Ectodermal cell (in vitro differentiated cells): ENCODE data around the gene MTSS2.

Experiments used
- H3K27ac ChIP-seq: 2 replicates; pipeline ENCODE4 v1.7.0; 2013; ENCODE audit warnings: mild to moderate bottlenecking, low read depth, low read length; ENCODE audit not compliant: insufficient read depth, poor library complexity, severe bottlenecking
- H3K27me3 ChIP-seq: 2 replicates; pipeline ENCODE4 v1.7.0; 2013; ENCODE audit warnings: mild to moderate bottlenecking, low read length; ENCODE audit not compliant: insufficient read depth, control insufficient read depth, poor library complexity, severe bottlenecking
- H3K36me3 ChIP-seq: one replicate; pipeline ENCODE4 v1.7.0; 2013; ENCODE audit warnings: low read length; ENCODE audit not compliant: control insufficient read depth, insufficient read depth
- H3K4me1 ChIP-seq: one replicate; pipeline ENCODE4 v1.7.0; 2013; ENCODE audit warnings: low read length; ENCODE audit not compliant: control insufficient read depth, insufficient read depth
- H3K4me3 ChIP-seq: 2 replicates; pipeline ENCODE4 v1.7.0; 2013; ENCODE audit warnings: low read depth, low read length, control low read depth; ENCODE audit not compliant: insufficient read depth
- H3K9me3 ChIP-seq: 2 replicates; pipeline ENCODE4 v1.7.0; 2013; ENCODE audit warnings: mild to moderate bottlenecking, low read length, moderate library complexity; ENCODE audit not compliant: control insufficient read depth
- WGBS, 2 experiments: methylation state at CpG; one replicate each; pipeline ENCODE4 v1.1.7; 2013; ENCODE audit warnings: missing lambda C conversion rate in 2 of 2; 5-methylcytosine and 5-hydroxymethylcytosine counted together

The MTSS2 gene

GRCh38 chr16:70692873-70693671, 7.2 kb upstream of the MTSS2 start:
- Histone ChIP-seq H3K9me3 (no peaks in the 10 kb centered on the region), H3K27me3 (no peaks in the 10 kb centered on the region), H3K4me1 (peaks cover 68% of the 10 kb centered on the region), H3K27ac (peak overlapping the region; percentile 84), H3K4me3 (no peak overlapping the region), H3K36me3 (no peaks in the 10 kb centered on the region)
- WGBS, 2 experiments: 93 to 94% methylated on average over 29 of the region's 29 CpGs

GRCh38 chr16:70692130-70692872, 6.4 kb upstream of the MTSS2 start:
- H3K27me3 ChIP-seq: no peaks in the 10 kb centered on the region
- H3K27ac ChIP-seq: peak overlapping the region; percentile 41
- H3K9me3 ChIP-seq: no peaks in the 10 kb centered on the region
- H3K4me3 ChIP-seq: no peak overlapping the region
- no peaks in the 10 kb centered on the region for H3K36me3 ChIP-seq
- peaks cover 69% of the 10 kb centered on the region for H3K4me1 ChIP-seq
- WGBS, 2 experiments: 88% methylated on average over 14 of the region's 14 CpGs

DNA sequence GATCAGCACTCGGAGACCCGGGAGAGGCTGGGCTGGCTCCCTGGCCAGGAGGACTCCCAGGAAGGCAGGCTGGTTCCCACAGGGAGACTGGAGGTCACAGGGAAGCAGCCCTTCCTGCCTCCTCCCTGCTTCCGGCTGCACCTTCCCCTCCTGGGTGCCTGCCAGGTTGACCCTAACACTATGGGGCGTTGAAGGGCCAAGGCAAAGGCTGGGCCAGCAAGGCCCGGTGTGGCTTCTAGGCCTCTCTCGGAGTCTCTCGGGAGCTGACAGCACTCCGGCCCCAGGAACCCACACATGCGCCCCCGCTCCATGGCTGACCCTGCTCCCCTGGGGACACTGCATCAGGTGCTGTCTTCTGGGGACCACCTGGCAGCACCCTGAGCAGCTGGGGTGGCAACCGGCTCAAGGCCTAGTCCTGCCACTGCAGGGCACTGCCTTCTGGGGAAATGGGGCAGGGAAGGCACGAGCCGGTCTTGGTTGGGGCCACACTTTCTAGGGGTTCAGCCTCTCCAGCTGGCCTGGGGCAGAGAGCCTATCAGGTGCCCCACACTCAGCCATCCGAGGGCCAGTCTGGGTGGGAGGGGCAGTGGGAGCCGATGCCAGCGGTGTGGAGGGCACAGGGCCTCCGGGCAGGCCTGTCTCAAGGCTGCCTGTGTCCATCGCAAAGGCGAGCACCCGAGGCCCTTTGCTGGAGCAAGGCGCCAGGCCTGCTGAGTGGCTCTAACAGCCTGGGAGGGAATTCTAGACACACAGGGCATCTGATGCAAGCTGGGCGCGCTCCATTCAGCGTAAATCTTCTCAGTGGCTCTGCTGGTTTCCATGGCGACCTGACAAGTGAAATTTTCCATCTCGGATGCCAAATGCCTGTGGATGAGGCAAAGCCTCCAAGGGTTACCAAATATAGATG, 5.6 kb upstream of the MTSS2 start:
- H3K27ac ChIP-seq: peak overlapping the region; percentile 63
- H3K36me3 ChIP-seq: no peaks in the 10 kb centered on the region
- 91 to 92% methylated on average over 26 of the region's 26 CpGs for WGBS, 2 experiments
- peaks cover 69% of the 10 kb centered on the region for H3K4me1 ChIP-seq
- no peaks in the 10 kb centered on the region for H3K27me3 ChIP-seq
- no peak overlapping the region for H3K4me3 ChIP-seq
- H3K9me3 ChIP-seq: no peaks in the 10 kb centered on the region

DNA sequence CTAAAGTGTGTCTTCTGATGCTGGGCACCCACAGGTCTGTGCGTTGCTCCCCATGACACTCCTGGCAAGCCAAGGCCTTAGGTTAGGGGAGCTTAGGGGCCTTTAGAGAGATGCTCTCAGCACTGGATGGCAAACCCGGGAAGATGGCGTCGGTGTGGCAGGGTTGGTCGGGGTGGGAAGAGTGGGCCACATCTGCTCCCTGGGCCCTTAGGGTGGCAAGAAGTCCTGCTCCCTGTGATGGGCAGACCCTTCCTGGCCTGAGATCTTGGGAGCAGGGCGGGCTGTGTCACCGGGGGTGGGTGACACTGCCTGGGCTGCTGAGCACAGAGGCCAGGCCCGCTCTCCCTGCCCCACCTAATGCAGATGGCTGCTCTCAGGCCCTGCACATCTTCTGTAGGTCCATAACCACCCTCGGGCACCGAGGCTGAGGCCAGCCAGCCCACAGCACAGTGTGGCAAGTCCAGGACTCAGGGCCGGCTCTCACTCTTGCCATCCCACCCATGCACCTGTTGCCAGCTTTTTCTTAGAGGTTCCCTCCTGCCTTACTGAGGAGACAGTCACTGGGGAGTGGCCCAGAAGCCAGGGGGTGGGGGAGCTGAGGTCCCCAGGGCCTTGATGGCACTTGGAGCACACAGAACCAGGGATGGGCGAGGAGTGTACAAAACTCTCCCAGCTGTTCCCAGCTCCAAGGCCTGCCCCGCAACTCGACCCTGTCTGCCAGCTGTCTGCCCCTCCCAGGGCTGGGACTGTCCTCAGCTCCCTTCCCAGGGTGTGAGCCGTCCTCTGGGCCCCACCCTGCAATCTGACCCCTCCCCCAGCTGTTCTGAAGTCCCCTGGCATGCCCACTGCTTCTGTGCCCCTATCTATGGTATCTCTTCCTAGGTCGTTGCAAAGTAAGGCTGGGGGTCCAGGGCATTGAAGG, 4.4 kb upstream of the MTSS2 start:
- no peaks in the 10 kb centered on the region for H3K27me3 ChIP-seq
- peaks cover 63% of the 10 kb centered on the region for H3K4me1 ChIP-seq
- no peaks in the 10 kb centered on the region for H3K9me3 ChIP-seq
- H3K4me3 ChIP-seq: no peak overlapping the region
- no peaks in the 10 kb centered on the region for H3K36me3 ChIP-seq
- WGBS, 2 experiments: 91 to 92% methylated on average over 16 of the region's 16 CpGs
- H3K27ac ChIP-seq: no peak overlapping the region

DNA sequence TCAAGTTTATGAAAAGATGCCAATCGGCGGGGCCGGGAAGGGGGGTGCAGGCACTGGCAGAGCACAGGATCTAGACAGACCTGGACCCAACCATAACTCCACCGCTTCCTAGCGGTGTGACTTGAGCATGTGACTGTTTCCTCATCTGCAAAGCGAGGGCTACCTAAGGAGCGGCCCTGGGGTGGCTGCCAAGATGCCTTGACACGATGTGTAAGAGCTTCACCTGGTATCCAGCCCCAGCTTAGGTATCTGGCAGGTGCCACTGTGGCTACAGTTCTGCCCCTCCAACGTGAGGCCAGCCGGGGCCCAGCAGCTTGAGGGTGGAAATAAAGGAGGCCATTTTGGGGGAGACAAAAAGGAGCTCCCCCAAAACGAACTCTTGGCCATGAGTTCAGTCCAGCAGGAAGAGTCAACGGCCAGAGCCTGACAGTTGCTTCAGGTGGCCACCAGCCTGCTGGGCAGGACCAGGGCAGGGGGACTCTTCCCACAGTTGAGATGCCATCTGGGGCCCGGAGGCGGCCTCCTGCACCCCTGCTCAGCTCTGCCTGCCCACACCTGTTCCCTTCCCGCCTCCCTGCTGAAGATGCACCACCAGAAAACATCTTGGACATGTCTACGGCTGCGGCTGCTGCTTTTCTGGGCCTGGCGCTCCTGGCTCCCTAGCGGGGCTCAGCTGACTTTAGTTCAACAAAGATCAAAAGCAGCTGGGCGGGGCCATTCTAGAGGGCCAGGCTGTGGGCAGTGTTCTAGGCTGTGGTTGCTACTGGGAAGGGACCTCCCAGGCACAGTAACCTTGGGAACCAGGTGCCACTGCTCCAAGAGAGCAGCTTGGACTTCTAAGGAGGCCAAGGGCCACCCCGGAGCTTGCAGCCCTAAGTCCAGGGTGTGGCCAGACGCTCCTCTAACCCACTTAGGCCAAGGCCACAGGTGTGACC, 3.4 kb upstream of the MTSS2 start:
- Histone ChIP-seq H3K36me3 (no peaks in the 10 kb centered on the region), H3K4me3 (no peak overlapping the region), H3K4me1 (peaks cover 54% of the 10 kb centered on the region), H3K9me3 (no peaks in the 10 kb centered on the region), H3K27ac (no peak overlapping the region), H3K27me3 (no peaks in the 10 kb centered on the region)
- 93 to 94% methylated on average over 22 of the region's 22 CpGs for WGBS, 2 experiments

DNA sequence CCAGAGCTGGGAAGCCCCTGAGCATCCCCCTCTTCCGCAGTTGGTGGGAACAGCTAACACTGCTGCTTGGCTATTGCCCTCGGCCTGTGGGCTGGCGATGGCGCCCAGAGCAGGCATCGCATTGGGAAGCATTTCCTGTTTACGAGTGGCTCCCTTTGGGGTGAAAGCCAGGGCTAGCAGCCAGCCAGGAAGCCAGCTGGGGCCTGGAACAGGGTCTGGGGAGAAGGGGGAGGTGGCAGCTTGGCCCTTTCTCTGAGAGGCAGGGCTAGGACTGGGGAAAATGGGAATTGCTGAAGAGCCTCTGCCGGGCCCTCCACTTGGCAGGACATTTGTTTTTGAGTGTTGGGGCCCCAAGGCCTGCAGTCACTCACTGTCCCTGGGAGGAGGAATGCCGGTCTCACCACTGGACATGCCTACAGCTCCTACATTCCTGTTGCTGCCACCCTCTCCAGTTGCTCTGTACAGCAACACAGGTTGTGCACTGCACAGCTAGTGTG, 2.4 kb upstream of the MTSS2 start:
- WGBS, 2 experiments: 89 to 91% methylated on average over 8 of the region's 8 CpGs
- Histone ChIP-seq H3K27me3 (no peaks in the 10 kb centered on the region), H3K27ac (no peak overlapping the region), H3K4me1 (peaks cover 44% of the 10 kb centered on the region), H3K36me3 (no peaks in the 10 kb centered on the region), H3K4me3 (no peak overlapping the region), H3K9me3 (no peaks in the 10 kb centered on the region)

- H3K4me3 ChIP-seq: no peak overlapping the region
- H3K27me3 ChIP-seq: no peaks in the 10 kb centered on the region
- H3K9me3 ChIP-seq: no peaks in the 10 kb centered on the region
- no peaks in the 10 kb centered on the region for H3K36me3 ChIP-seq
- WGBS, 2 experiments: 92 to 94% methylated on average over 18 of the region's 18 CpGs
- H3K27ac ChIP-seq: no peak overlapping the region
- H3K4me1 ChIP-seq: peaks cover 39% of the 10 kb centered on the region
Observed at GRCh38 chr16:70687671-70688245, 1.9 kb upstream of the MTSS2 start.

DNA sequence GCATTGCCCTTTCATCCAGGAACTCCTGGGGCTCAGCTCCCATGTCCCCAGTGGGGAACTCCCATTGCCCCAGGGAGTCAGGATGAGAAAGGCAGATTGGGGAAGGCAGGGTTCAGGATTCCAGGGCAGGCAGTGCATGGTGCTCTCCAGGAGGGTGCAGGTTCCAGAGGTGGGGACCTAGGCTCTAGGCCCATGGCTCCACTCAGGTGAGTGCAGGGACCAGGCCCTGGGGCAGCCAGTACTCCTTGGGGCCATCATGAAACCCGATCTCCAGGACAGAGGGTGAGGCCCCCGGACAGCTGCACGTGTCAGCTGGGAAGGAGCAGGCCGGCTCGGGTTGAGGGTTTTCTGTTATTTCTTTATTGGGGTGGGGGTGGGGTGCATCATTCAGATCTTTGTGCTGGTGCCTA, 1.3 kb upstream of the MTSS2 start:
- Histone ChIP-seq H3K4me3 (no peak overlapping the region), H3K36me3 (no peaks in the 10 kb centered on the region), H3K9me3 (no peaks in the 10 kb centered on the region), H3K4me1 (peaks cover 37% of the 10 kb centered on the region), H3K27ac (no peak overlapping the region), H3K27me3 (no peaks in the 10 kb centered on the region)
- WGBS, 2 experiments: 32 to 51% methylated on average over 5 of the region's 5 CpGs
